Neural cell (in vitro differentiated cells): ENCODE results near the gene CDA.

Experiments used
- EP300 ChIP-seq: fragments of 450-650 bp; conservative IDR thresholded peaks from 2 replicates; pipeline ENCODE4 v1.6.1; 2014; ENCODE audit warnings: antibody characterized with exemption, mild to moderate bottlenecking, moderate library complexity; ENCODE audit not compliant: poor library complexity, severe bottlenecking
- EZH2 ChIP-seq: fragments of 200-600, 300-800 bp; shearing (Covaris generic), sonication (generic); IDR thresholded peaks from 2 replicates; pipeline ENCODE4 v1.6.1; 2014; ENCODE audit warnings: antibody characterized with exemption, low read length, borderline replicate concordance, mild to moderate bottlenecking; ENCODE audit not compliant: insufficient read depth, poor library complexity, severe bottlenecking
- MXI1 ChIP-seq: fragments of 450-650 bp; conservative IDR thresholded peaks from 2 replicates; pipeline ENCODE4 v1.6.1; 2014; ENCODE audit warnings: antibody characterized with exemption, mild to moderate bottlenecking; ENCODE audit not compliant: poor library complexity, severe bottlenecking
- POLR2AphosphoS5 ChIP-seq: IDR thresholded peaks from 2 replicates; pipeline ENCODE4 v1.6.1; 2012
- RAD21 ChIP-seq: fragments of 450-650 bp; conservative IDR thresholded peaks from 2 replicates; pipeline ENCODE4 v1.6.1; 2014; ENCODE audit warnings: antibody characterized with exemption, mild to moderate bottlenecking, moderate library complexity
- SMC3 ChIP-seq: fragments of 450-650 bp; conservative IDR thresholded peaks from 2 replicates; pipeline ENCODE4 v1.6.1; 2014; ENCODE audit warnings: antibody characterized with exemption, mild to moderate bottlenecking, moderate library complexity; ENCODE audit not compliant: poor library complexity
- TAF1 ChIP-seq: IDR thresholded peaks from 2 replicates; pipeline ENCODE4 v1.6.1; 2012; ENCODE audit warnings: low read depth
- TF ChIP-seq, protein P1 (sequence below): fragments of 450-650 bp; IDR thresholded peaks from 2 replicates; pipeline ENCODE4 v1.5.1; 2014; ENCODE audit warnings: antibody characterized with exemption, mild to moderate bottlenecking, moderate library complexity; ENCODE audit not compliant: poor library complexity, severe bottlenecking
- TF ChIP-seq, protein P2 (sequence below): IDR thresholded peaks from 2 replicates; pipeline ENCODE4 v1.6.1; 2012; ENCODE audit warnings: borderline replicate concordance

GRCh38 chr1:20660363-20660762, 71.5 kb downstream of the CDA start:
- TF ChIP-seq, protein P1, sequence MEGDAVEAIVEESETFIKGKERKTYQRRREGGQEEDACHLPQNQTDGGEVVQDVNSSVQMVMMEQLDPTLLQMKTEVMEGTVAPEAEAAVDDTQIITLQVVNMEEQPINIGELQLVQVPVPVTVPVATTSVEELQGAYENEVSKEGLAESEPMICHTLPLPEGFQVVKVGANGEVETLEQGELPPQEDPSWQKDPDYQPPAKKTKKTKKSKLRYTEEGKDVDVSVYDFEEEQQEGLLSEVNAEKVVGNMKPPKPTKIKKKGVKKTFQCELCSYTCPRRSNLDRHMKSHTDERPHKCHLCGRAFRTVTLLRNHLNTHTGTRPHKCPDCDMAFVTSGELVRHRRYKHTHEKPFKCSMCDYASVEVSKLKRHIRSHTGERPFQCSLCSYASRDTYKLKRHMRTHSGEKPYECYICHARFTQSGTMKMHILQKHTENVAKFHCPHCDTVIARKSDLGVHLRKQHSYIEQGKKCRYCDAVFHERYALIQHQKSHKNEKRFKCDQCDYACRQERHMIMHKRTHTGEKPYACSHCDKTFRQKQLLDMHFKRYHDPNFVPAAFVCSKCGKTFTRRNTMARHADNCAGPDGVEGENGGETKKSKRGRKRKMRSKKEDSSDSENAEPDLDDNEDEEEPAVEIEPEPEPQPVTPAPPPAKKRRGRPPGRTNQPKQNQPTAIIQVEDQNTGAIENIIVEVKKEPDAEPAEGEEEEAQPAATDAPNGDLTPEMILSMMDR, result no peak
- no peak for TF ChIP-seq EP300
- TF ChIP-seq, protein P2, sequence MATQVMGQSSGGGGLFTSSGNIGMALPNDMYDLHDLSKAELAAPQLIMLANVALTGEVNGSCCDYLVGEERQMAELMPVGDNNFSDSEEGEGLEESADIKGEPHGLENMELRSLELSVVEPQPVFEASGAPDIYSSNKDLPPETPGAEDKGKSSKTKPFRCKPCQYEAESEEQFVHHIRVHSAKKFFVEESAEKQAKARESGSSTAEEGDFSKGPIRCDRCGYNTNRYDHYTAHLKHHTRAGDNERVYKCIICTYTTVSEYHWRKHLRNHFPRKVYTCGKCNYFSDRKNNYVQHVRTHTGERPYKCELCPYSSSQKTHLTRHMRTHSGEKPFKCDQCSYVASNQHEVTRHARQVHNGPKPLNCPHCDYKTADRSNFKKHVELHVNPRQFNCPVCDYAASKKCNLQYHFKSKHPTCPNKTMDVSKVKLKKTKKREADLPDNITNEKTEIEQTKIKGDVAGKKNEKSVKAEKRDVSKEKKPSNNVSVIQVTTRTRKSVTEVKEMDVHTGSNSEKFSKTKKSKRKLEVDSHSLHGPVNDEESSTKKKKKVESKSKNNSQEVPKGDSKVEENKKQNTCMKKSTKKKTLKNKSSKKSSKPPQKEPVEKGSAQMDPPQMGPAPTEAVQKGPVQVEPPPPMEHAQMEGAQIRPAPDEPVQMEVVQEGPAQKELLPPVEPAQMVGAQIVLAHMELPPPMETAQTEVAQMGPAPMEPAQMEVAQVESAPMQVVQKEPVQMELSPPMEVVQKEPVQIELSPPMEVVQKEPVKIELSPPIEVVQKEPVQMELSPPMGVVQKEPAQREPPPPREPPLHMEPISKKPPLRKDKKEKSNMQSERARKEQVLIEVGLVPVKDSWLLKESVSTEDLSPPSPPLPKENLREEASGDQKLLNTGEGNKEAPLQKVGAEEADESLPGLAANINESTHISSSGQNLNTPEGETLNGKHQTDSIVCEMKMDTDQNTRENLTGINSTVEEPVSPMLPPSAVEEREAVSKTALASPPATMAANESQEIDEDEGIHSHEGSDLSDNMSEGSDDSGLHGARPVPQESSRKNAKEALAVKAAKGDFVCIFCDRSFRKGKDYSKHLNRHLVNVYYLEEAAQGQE, result no peak
- no peak for TF ChIP-seq EZH2
- TF ChIP-seq TAF1, result no peak
- TF ChIP-seq RAD21, result no peak
- TF ChIP-seq POLR2AphosphoS5, result no peak
- no peak for TF ChIP-seq SMC3
- no peak for TF ChIP-seq MXI1
